ENCODE measurements around the gene WDR37. TPM values are rescaled to one million over a fixed set of nuclear protein-coding genes. Genes with fewer than 3 reads are reported as not detected.

The WDR37 gene
- polyA plus RNA-seq, 1 donor (not counting 4 experiments of a cell fraction or from before 2014, with no cell fraction given): 16.0 TPM

- DNase-seq (ENCODE audit: low read depth, low spot score): no peak
- H3K9me3 ChIP-seq (ENCODE audit: control insufficient read depth, low read depth, low read length): no peaks in the 10 kb centered on the region
- H3K9me1 ChIP-seq (ENCODE audit: control insufficient read depth, extremely low read depth, insufficient read depth, low read length): no peaks in the 10 kb centered on the region
- H3K4me2 ChIP-seq (ENCODE audit: control insufficient read depth, extremely low read depth, insufficient read depth, low read depth, low read length): no peak overlapping the region
- dilution Hi-C loops (cut with MboI; ENCODE audit: extremely low pct_ligation_motif_present, low sequenced_read_pairs): no loop called here
- H3K27me3 ChIP-seq (ENCODE audit: control insufficient read depth, extremely low read depth, insufficient read depth, low read length): no peaks in the 10 kb centered on the region
- H3K9ac ChIP-seq (ENCODE audit: control insufficient read depth, extremely low read depth, insufficient read depth, low read length): no peak overlapping the region
- H3K4me1 ChIP-seq (ENCODE audit: control insufficient read depth, extremely low read depth, insufficient read depth, low read length): no peaks in the 10 kb centered on the region
- H3K79me2 ChIP-seq (ENCODE audit: control insufficient read depth, insufficient read depth, low read length): peaks cover 16% of the 10 kb centered on the region
- H3K36me3 ChIP-seq (ENCODE audit: control insufficient read depth in 2 of 2, extremely low read depth in 1 of 2, insufficient read depth in 2 of 2, low read length in 2 of 2): peaks cover 46 to 48% of the 10 kb centered on the region in 2 experiments
- FAIRE-seq: no peak
- no peak for TF ChIP-seq EZH2 (IDR thresholded peaks at IDR 0.05; ENCODE audit: low read length)
- TF ChIP-seq, protein P1, sequence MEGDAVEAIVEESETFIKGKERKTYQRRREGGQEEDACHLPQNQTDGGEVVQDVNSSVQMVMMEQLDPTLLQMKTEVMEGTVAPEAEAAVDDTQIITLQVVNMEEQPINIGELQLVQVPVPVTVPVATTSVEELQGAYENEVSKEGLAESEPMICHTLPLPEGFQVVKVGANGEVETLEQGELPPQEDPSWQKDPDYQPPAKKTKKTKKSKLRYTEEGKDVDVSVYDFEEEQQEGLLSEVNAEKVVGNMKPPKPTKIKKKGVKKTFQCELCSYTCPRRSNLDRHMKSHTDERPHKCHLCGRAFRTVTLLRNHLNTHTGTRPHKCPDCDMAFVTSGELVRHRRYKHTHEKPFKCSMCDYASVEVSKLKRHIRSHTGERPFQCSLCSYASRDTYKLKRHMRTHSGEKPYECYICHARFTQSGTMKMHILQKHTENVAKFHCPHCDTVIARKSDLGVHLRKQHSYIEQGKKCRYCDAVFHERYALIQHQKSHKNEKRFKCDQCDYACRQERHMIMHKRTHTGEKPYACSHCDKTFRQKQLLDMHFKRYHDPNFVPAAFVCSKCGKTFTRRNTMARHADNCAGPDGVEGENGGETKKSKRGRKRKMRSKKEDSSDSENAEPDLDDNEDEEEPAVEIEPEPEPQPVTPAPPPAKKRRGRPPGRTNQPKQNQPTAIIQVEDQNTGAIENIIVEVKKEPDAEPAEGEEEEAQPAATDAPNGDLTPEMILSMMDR (optimal IDR thresholded peaks at IDR 0.05 in 1 of 3, IDR thresholded peaks at IDR 0.05 in 1 of 3, conservative IDR thresholded peaks at IDR 0.05 in 1 of 3; ENCODE audit: extremely low read depth in 1 of 3, insufficient read depth in 2 of 3, low read length in 3 of 3): no peak
- H3K4me3 ChIP-seq (ENCODE audit: control insufficient read depth in 2 of 3, extremely low read depth in 1 of 3, insufficient read depth in 2 of 3, low read depth in 1 of 3, low read length in 3 of 3): no peak overlapping the region
- H2AFZ ChIP-seq (ENCODE audit: control insufficient read depth, low read length): no peak overlapping the region
- peaks cover 3% of the 10 kb centered on the region for H4K20me1 ChIP-seq (ENCODE audit: control insufficient read depth, extremely low read depth, insufficient read depth, low read length)
- H3K27ac ChIP-seq (ENCODE audit: control insufficient read depth, insufficient read depth, low read length): no peak overlapping the region
Observed at GRCh38 chr10:1010703-1011102, 45.5 kb upstream of the WDR37 start.

DNA sequence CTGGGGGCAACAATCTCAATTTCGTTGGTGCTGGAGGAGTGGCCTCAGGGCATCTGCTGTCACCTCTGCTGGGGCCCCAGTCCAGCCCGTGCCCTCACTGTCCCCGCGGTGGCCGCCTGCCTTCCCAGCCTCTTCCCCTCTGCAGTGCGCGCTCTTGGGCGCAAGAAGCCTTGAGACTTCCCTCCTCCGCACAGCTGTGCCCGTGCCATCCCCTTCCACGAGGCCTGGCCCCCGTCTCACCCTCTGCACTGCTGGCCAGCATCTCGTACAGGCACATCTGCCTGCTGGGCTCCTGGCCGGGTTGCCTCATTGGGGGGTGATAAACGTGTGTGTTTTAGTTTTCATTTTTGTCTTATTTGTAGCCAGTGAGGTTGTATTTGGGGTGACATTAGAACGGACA, 44.5 kb upstream of the WDR37 start:
- FAIRE-seq (no peak), DNase-seq (ENCODE audit: low read depth, low spot score) (no peak)
- Histone ChIP-seq H3K27ac (ENCODE audit: control insufficient read depth, insufficient read depth, low read length) (no peak overlapping the region), H3K36me3 (ENCODE audit: control insufficient read depth in 2 of 2, extremely low read depth in 1 of 2, insufficient read depth in 2 of 2, low read length in 2 of 2) (peaks cover 47 to 50% of the 10 kb centered on the region in 2 experiments), H2AFZ (ENCODE audit: control insufficient read depth, low read length) (no peak overlapping the region), H3K27me3 (ENCODE audit: control insufficient read depth, extremely low read depth, insufficient read depth, low read length) (no peaks in the 10 kb centered on the region), H3K79me2 (ENCODE audit: control insufficient read depth, insufficient read depth, low read length) (peaks cover 10% of the 10 kb centered on the region), H3K9me3 (ENCODE audit: control insufficient read depth, low read depth, low read length) (no peaks in the 10 kb centered on the region), H3K4me1 (ENCODE audit: control insufficient read depth, extremely low read depth, insufficient read depth, low read length) (no peaks in the 10 kb centered on the region), H3K9me1 (ENCODE audit: control insufficient read depth, extremely low read depth, insufficient read depth, low read length) (no peaks in the 10 kb centered on the region), H3K9ac (ENCODE audit: control insufficient read depth, extremely low read depth, insufficient read depth, low read length) (no peak overlapping the region), H3K4me2 (ENCODE audit: control insufficient read depth, extremely low read depth, insufficient read depth, low read depth, low read length) (no peak overlapping the region), H3K4me3 (ENCODE audit: control insufficient read depth in 2 of 3, extremely low read depth in 1 of 3, insufficient read depth in 2 of 3, low read depth in 1 of 3, low read length in 3 of 3) (no peak overlapping the region), H4K20me1 (ENCODE audit: control insufficient read depth, extremely low read depth, insufficient read depth, low read length) (peaks cover 1% of the 10 kb centered on the region)
- no peak for TF ChIP-seq EZH2 (IDR thresholded peaks at IDR 0.05; ENCODE audit: low read length)
- TF ChIP-seq, protein P1 (optimal IDR thresholded peaks at IDR 0.05 in 1 of 3, IDR thresholded peaks at IDR 0.05 in 1 of 3, conservative IDR thresholded peaks at IDR 0.05 in 1 of 3; ENCODE audit: extremely low read depth in 1 of 3, insufficient read depth in 2 of 3, low read length in 3 of 3): no peak
- dilution Hi-C loops (cut with MboI; ENCODE audit: extremely low pct_ligation_motif_present, low sequenced_read_pairs): no loop called here
